Measurements from ENCODE around the gene PPP3R2.
"Not testable (repeated sequence)": the region's sequence is repeated elsewhere in the genome, so short reads cannot be mapped to it uniquely, and the experiment has no call there.

PPP3R2 gene

DNA sequence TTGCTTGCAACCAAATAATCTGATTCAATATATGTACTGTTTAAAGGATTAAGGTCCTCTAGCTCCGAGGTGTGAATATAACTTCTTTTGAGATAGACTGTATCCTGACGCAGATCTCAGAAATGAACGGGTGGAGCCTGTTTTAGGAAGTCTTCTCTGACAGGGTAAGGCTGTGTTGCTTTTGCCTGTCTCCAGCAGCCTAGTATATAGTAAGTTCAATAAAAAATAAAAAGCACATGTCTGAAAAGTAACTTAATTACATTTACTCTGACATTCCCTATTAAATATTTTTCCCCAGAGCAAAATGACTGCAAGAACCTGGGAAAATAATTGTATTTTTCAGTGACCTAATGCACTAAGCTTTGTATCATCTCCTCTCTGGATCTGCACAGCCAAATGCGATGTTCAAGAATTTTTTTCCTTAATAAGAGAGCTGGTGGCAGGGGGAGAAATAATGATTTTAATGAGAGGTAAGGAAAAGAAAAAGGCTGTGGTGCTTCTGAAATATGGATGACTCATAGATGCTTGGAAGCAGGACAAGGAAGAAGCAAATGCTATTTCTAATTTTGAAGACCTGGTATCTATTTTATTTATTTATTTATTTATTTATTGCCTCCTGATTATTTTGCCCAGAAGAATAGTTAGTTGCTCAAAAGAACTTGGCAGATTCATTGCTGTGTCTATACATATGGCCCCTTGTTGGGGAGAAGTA is 7.3 kb downstream of the PPP3R2 start:
- DNase-seq: no peak

DNA sequence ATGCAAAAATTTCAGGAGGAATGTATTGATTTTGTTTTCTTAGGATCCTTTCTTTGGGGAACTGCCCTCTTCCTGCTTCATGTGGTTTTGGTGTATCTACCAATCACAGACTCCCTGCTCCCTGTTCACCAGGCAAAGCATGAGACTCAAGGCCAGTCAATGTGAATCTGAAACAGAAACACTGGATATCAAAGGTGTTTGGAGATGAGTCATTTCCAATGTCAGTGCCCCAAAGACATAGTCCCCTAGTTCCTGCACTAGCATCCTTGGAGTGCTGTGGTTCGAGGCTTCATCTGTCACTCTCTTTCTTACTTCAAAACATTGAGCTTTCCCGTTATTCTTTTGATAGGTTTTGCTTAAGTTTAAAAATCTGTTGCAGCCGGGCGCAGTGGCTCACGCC is 8.1 kb downstream of the PPP3R2 start:
- DNase-seq: no peak

DNA sequence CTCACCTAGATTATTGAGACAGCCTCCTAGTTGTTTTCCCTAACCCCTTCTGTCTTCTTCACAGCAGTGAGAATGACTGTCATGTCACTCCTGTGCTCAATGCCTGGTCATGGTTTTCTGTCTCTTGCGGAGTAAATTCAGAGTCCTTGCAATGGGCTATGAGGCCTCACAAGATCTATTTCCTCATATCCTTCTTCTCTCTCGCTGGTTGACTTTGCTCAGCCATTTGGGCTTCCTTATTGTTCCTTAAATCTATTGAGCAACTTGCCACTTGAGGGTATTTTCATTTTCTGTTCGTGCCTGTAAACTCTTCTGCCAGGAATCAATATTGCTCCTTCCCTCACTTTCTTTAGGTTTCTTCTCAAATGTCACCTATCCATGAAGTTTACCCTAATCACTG is 9.0 kb downstream of the PPP3R2 start:
- DNase-seq: no peak

DNA sequence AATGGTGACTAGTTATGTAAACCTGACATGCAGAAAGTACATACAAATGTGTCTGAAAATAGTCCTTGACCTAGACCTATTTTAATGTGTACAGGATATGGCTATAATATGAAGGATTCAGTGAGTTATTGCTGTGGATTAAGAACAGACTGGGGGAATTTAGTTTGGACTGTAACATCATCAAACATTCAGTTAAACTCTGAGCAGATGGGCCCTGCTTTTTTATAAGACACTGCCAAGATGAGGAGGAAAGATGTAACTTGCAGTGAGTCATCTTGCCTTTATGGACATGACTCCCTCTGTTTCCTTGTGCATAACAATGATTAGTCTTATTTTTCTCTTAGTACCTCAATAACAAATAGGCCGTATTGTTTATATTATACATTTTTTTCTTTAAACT is 12.2 kb downstream of the PPP3R2 start:
- no peak for DNase-seq

DNA sequence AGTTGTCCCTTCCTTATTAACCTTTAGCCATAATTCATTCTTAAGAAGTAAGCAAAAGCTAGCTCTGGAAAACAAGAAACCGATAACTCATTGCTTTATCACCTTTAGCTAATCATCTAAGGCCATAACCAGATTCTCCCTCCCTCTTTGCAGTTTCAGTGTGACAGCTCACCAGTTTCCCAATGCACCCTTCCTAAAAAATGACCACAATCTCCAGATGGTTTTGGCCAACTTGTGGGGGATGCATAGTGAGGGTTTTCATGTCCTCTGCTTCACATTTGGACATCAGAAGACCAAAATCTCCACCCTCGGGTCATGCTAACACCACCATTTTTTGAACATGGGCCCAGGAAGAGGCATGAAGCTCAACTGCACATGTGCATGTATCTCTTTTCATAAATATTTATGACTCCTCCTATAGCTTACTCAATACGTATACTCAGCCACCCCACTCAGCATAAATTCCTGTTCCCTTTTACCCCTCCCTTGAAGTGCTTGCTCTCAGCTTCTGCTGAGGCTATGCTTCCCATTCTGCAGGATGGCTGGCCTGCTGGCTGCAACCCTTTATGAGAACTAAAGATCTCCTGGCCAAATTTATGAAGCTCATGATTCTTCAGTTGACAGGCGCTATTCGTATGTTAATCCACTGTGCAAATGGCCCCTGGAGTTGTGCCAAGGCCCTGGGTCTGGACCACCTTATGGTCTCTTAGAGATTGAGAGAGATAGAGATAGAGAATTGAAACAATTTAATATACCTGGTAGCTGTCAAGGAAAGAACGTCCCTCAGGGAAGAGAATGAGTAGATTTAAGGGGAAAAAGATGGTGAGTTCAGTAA is 14.8 kb downstream of the PPP3R2 start:
- no peak for DNase-seq

DNA sequence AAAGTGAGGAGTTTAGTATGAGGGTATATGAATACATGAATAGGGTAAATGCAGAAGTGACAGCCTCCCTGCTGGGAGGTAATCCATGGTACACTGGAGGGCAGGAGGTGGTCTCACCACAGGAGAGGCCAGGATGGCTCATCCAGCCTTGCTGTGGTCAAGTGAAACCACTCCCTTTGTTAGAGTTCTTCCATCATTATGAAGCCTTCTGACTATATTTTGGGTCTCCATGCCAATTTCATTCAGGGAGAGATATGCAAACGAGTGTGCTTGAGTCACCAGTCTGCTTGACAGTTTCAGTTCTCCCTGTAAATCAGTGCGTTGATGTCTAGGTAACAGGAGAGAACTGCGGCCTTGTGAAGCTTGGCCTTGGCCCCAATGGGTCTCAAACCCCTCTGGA is 16.4 kb downstream of the PPP3R2 start:
- no peak for DNase-seq

DNA sequence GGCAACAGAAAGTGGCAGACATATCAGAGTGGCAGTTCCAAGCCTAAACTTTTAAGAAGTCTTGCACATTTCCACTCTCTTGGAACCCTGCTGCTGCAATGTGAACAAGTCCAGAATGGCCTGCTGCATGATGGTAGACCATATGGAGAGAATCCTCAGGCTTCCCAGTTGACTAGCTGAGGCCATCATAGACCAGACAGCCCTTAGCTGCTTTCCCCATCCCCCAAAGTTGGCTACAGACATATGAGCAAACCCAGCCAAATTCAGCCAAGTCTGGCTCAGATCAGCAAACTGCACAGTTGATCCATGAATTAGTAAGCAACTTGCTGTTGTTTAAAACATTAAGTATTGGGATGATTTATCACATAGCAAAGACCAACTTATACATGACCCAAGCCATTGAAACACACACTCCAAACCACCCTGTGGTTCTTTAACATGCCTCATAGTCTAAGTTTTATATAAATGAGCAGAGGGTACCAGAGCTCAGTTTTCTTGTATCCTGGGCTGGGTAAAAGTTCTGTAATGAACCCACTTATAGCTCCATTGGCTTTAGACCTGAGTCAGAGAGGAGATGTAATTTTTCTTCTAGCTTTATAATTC is 19.9 kb downstream of the PPP3R2 start:
- no peak for DNase-seq

DNA sequence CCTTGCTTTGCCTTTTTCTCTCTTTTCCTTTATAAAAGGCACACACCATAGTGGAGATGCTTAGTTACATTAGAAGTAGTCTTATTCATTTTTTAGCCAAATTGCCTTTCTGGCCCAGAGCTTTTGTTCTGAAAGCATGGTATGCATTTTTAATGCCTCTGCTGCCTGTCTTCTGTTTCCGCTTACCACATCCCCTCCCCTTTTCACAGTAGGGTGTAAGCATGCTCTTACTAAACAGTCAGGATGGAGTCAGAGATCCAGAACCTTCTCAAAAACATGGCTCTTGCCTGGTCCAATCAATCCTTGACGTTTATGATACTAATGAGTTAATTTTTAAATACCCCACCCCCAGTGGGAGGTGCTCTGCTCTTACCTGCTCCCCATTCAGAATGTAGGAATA is 22.5 kb downstream of the PPP3R2 start:
- peak; percentile 16 for DNase-seq

DNA sequence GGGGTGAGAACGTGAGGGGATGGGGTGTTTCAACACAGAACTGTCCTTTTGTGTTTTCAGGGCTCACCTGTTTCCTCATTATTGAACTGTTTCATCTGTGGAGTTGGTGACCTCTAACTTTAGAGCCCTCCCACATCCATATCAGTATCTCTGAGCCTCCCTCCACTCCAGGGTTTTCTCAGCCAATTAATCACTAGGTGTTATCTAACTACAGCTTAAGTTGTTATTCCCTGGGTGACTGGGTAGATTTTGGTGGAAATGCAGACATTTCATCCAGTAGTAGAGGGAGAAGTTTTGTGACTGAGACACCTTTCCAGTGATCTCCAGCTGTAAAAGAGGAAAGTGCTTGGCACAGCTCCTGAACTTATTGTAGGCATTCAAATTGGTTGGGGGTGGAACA is 23.7 kb downstream of the PPP3R2 start:
- DNase-seq: no peak

DNA sequence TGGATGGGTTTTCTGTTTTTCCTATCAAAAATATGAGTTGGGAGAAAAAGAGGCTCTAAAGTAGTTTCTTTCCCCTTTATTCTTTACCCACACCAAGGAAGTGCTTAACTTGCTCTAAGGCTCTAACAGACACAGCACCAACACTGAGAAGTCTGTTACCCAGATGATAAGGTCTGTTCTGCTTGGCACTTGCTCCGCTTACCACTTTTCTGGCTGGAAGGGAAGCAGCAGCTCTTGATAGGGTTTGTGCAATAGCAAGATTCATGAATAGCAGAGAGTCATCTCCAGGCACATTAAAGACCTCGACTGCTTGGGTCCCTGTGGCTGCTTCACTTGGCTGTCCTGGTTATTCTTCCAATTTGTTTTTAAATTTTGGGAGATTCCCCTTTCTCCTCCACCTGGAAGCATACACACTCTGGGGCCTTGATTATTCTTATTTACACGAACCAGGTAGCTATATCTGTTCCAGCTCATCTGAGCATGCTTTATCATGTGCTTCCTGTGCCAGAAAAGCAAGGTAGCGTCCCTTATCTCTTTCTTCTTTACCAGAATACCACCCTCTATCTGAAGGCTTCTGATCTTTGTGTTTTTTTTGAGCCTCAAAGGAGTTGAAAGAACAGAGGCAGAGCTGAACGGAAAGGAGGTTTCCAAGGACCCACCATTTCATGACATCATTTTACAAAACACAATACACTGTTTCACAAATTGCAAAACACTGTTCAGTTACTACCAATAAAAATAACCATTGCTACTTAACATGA is 24.8 kb downstream of the PPP3R2 start:
- peak; percentile 27 for DNase-seq

DNA sequence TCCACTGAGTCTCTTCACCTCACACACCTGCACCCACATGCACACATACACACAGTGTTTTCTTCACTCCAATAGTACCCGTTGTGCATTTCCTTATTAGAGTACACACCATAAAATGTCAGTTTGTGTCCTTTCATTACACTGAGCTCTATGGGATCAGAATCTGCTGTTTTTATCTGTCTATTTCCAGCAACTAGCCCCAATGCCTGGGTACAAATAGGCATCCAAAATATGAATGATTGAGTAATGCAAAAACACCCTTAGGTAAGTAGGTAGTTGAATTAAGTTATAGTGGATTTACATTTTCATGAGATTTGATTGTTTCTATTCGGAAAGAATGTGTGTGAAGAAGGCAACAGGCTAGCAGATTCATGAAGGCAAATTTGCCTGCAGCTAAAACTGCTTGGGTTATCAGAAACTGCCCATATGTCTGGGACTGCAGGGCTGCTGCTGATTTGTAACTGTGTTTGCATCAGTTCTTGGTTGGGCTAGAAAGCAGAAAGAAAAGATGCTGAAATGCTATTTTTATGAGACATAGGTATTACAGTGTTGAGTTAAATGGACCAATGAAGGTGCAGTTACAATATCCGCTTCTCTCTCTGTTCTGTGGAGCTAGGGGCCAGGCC is 26.9 kb downstream of the PPP3R2 start:
- no peak for DNase-seq

DNA sequence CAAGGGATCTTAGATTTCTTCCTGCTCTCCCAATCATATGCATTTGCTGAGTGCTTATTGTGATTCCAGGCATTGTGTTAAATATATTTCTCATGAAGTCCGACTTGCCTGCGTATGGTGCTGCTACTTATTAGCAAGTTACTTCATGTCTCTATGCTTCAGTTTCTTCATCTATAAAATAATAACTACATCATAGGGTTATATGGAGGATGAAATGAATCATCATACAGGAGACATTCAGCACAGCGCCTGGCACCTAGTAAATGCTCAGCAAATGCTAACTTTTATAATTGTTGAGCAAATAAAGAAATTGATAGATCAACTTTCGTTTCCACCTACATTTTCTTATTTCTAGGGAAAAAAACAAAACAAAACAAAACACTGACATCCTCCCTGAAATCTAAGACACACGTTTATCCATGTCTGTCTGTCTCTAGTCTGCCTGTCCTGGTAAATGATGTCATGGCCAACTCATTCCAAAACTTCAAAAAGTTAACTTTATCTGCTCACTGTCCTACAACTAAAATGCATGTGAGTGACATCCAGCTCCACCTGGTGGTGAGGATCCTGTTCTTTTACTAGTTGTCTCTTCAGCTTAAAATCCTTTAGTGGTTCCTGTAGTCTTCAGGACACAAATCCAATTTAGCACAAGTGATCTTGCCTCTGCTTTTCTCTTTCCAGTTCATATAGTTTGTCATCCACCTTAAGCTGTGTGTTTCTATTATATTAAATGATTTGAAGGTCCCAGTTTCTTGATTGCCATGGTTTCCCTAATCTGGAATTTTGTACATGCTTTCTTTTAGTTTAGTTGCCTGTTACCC is 27.7 kb downstream of the PPP3R2 start:
- peak; percentile 64 for DNase-seq

DNA sequence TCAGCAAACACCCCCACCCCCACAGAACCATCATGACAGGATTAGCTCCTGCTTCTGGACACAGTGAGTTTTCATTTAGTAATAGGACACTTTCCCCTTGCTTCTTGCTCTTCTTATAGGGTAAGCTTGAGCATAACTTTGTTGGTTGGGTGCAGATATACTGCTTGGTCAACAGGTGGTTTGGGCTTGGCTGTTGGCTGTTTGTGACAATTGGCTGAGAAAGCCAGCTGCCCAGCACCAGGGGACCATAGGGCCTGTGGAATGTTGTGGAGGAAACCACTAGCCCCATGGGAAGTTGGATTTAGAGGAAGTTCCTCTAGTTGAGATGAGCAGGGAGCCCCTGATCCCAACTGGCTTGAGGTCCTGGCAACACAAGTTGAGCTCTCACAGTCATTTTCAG is 30.5 kb downstream of the PPP3R2 start:
- no peak for DNase-seq

DNA sequence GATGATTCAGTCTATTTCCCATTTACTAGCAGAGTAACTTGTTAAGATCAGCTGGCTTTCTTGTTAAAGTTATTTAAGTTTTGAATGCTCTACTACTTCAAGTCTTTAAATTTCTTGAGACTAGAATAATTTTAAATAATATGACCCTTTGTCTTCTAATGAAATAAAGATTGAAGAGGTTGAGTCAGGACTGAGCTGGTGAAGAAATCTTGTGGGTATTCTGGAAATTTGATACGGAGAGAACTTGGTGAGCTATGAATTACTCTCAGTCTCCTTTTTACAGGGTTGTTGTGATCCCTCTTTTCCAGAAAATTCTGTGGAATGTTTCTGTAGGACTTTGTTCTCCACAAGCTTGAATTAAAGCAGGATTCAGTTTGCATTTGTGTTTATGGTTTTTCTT is 31.8 kb downstream of the PPP3R2 start:
- no peak for DNase-seq

DNA sequence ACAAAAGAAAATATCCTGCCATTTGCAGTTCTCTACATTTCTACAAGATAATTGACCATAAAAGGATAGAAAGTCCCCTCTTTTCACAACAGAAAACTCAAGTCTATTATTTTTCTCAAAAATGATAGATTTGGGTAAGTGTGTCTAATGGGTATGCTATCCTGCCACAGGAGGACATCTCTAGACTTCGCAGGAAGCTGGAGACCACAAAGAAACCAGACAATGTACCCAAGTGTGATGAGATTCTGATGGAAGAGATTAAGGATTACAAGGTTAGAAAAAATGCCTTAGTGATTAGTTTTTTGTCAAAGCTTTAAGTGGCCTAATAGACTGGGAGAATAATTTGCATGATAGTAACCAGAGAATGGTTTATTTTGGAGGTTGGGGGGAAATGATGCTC is 33.0 kb downstream of the PPP3R2 start:
- no peak for DNase-seq

DNA sequence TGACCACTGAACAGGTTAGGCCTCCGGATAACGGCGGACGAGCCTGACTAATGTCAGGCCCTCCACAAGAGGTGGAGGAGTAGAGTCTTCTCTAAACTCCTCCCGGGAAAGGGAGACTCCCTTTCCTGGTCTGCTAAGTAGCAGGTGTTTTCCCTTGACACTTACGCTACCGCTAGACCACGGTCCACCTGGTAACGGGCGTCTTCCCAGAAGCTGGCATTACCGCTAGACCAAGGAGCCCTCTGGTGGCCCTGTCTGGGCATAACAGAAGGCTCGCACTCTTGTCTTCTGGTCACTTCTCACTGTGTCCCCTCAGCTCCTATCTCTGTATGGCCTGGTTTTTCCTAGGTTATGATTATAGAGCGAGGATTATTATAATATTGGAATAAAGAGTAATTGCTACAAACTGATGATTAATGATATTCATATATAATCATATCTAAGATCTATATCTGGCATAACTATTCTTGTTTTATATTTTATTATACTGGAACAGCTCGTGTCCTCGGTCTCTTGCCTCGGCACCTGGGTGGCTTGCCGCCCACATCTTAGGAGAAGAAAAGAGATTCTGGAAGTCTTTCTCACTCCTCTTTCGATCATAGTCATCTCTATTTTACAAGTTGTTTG is 45.2 kb downstream of the PPP3R2 start:
- not testable (repeated sequence) for DNase-seq

DNA sequence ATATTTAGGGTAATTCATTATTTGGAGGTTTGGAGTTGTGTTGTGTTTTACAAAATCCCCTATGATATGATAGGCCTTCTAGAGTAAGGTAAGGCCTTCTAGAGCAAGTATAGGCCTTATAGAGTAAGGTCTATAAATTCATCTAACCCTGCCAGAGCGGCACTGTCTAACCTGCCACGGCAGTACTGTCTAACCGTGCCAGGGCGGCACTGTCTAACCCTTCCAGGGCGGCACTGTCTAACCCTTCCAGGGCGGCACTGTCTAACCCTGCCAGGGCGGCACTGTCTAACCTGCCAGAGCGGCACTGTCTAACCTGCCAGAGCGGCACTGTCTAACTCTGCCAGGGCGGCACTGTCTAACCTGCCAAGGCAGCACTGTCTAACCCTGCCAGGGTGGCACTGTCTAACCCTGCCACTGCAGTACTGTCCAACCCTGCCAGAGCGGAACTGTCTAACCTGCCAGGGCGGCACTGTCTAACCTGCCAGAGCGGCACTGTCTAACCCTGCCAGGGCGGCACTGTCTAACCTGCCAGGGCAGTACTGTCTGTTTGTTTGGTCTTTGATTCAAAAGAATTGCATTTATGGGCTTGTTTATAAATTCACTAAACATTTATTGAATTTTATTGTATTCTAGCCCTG is 51.6 kb downstream of the PPP3R2 start:
- DNase-seq: no peak
